KOPT-K1 (cell line): ENCODE measurements around the gene SLC25A40.
"Not testable (repeated sequence)": the region's sequence is repeated elsewhere in the genome, so short reads cannot be mapped to it uniquely, and the experiment has no call there.

Experiments
- H3K27ac ChIP-seq: fragments of 200-600 bp; sonication (generic); 2 replicates; pipeline ENCODE4 v1.5.1; 2016; ENCODE audit warnings: antibody characterized with exemption, mild to moderate bottlenecking, low read depth, low read length; ENCODE audit not compliant: poor library complexity, severe bottlenecking
- H3K36me3 ChIP-seq: fragments of 200-600 bp; sonication (generic); 2 replicates; pipeline ENCODE4 v1.5.1; 2017; ENCODE audit warnings: antibody characterized with exemption, mild to moderate bottlenecking, low read length, moderate library complexity; ENCODE audit not compliant: insufficient read depth
- H3K9me3 ChIP-seq: fragments of 200-600 bp; sonication (generic); 2 replicates; pipeline ENCODE4 v1.5.1; 2017; ENCODE audit warnings: antibody characterized with exemption, low read length, mild to moderate bottlenecking; ENCODE audit not compliant: insufficient read depth, poor library complexity, severe bottlenecking

SLC25A40 gene

GRCh38 chr7:87833130-87833529 lies 43.0 kb downstream of the SLC25A40 start:
- no peak overlapping the region for H3K27ac ChIP-seq
- H3K36me3 ChIP-seq: peaks cover 47% of the 10 kb centered on the region
- H3K9me3 ChIP-seq: no peaks in the 10 kb centered on the region

DNA sequence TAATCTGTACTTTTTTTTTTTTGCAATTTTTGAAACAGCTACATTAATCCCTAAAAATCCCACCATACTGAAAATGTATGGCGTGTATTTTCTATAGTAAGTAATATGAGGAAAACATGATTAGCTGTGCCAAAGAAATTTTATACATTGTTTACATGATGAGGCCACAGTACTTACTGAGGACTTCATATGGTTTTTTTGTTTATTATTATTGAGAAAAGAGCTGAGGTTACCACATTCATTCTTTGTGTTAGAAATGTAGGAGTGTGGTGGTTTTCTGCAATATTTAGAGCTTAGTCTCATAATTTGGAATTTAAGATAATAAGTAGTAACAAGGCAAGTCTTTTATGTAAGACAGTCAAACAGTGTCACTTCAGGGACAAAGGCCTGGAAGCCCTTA lies 45.1 kb downstream of the SLC25A40 start:
- Histone ChIP-seq H3K36me3 (peaks cover 38% of the 10 kb centered on the region), H3K27ac (no peak overlapping the region), H3K9me3 (peaks cover 7% of the 10 kb centered on the region)

DNA sequence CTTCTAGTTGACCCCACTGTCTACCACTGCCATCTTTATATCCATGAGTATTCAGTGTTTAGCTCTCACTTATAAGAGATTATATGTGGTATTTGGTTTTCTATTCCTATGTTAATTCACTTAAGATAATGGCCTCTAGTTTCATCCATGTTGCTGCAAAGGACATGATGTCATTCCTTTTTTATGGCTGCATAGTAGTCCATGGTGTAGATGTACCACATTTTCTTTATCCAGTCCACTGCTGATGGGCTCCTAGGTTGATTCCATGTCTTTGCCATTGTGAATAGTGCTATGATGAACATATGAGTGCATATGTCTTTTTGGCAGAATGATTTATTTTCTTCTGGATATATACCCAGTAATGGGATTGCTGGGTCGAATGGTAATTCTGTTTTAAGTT lies 47.8 kb downstream of the SLC25A40 start:
- not testable (repeated sequence) for H3K27ac ChIP-seq
- peaks cover 24% of the 10 kb centered on the region for H3K36me3 ChIP-seq
- peaks cover 31% of the 10 kb centered on the region for H3K9me3 ChIP-seq

- H3K9me3 ChIP-seq: peaks cover 31% of the 10 kb centered on the region
- H3K36me3 ChIP-seq, H3K27ac ChIP-seq: not testable (repeated sequence)
These were observed 50.8 kb downstream of the SLC25A40 start for GRCh38 chr7:87825369-87825768.

DNA sequence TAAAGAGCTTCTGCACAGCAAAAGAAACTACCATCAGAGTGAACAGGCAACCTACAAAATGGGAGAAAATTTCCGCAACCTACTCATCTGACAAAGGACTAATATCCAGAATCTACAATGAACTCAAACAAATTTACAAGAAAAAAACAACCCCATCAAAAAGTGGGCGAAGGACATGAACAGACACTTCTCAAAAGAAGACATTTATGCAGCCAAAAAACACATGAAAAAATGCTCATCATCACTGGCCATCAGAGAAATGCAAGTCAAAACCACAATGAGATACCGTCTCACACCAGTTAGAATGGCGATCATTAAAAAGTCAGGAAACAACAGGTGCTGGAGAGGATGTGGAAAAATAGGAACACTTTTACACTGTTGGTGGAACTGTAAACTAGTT lies 54.1 kb downstream of the SLC25A40 start:
- not testable (repeated sequence) for H3K27ac ChIP-seq, H3K36me3 ChIP-seq
- peaks cover 31% of the 10 kb centered on the region for H3K9me3 ChIP-seq

DNA sequence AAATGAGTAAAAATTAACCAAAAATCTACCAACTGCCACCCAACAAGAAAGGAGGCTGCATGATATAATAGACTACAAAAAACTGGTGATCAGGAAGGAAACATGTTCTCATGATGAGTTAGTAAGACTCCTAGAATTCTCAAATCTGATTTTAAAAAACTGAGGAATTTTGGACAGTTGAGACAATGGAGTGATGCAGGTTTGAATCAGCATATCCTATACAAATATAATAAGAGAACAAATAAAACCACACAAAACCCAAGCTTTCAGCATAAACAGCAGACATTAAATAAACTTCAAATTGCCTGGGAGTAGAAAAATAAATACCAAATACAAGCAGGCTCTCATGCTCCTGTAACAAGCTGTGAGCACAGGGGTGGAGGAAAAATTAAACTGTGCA lies 57.8 kb downstream of the SLC25A40 start:
- Histone ChIP-seq H3K27ac (no peak overlapping the region), H3K36me3 (no peaks in the 10 kb centered on the region), H3K9me3 (no peaks in the 10 kb centered on the region)

DNA sequence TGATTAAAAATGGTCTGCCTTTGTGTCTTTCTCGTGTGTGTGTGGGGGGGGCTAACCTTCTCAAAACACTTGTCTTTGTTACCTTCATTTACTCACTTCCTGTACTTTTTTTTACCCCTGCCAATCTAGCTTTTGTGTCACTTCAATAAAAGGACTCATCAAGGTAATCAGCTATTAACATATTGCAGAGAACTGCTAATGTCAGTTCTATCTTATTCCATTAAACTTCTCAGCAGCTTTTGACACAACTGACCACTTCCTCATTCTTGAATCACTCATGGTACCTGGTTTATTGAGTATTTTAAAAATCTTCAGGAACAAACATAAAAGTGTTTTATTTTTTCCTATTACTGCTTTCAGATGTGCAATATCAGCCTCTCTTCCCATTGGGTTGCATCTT lies 59.8 kb downstream of the SLC25A40 start:
- no peak overlapping the region for H3K27ac ChIP-seq
- H3K36me3 ChIP-seq: no peaks in the 10 kb centered on the region
- H3K9me3 ChIP-seq: no peaks in the 10 kb centered on the region

GRCh38 chr7:87810726-87811125 lies 65.4 kb downstream of the SLC25A40 start:
- Histone ChIP-seq H3K27ac (no peak overlapping the region), H3K36me3 (no peaks in the 10 kb centered on the region), H3K9me3 (no peaks in the 10 kb centered on the region)

DNA sequence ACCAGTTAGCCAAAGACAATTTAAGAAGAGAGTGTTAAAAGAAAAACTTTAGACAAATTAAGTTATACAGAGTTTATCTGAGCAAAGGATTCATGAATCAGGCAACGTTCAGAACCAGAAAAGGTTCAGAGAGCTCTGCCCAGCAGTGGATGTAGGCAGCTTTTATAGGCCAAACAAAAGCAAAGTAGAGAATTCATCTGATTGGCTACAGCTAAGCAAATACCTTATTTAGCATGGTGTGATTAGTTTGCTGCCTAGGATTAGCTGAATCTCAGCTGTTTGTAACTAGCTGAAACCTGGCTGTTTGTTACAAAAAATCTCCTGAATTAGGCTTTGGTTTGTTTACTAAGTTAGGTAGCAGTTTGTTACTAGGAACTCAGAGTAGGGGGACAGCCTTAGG lies 66.0 kb downstream of the SLC25A40 start:
- Histone ChIP-seq H3K9me3 (no peaks in the 10 kb centered on the region), H3K27ac (no peak overlapping the region), H3K36me3 (no peaks in the 10 kb centered on the region)

DNA sequence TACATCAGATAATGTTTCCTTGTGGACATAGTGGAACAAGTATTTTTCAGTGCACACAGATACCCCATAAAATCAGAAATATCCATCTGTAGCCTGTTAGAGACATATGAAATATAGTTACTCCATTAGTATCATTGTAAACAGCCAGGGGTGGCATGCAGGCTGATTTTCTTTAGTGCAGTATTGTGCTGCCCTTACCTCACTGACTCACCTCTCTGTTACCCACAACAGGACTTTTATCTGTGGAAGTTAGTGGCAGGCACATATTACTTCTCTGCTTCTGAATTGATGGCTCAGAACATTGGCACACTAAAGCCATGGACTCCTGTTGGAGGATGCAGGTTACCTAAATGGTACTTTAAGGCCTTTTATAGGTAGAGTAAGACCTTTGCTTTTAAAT lies 70.0 kb downstream of the SLC25A40 start:
- no peaks in the 10 kb centered on the region for H3K36me3 ChIP-seq
- no peaks in the 10 kb centered on the region for H3K9me3 ChIP-seq
- no peak overlapping the region for H3K27ac ChIP-seq

GRCh38 chr7:87797798-87798403 lies 78.3 kb downstream of the SLC25A40 start:
- no peaks in the 10 kb centered on the region for H3K36me3 ChIP-seq
- no peaks in the 10 kb centered on the region for H3K9me3 ChIP-seq
- no peak overlapping the region for H3K27ac ChIP-seq

GRCh38 chr7:87797395-87797794 lies 78.8 kb downstream of the SLC25A40 start:
- no peak overlapping the region for H3K27ac ChIP-seq
- H3K9me3 ChIP-seq: no peaks in the 10 kb centered on the region
- no peaks in the 10 kb centered on the region for H3K36me3 ChIP-seq

GRCh38 chr7:87785368-87785995 lies 90.7 kb downstream of the SLC25A40 start:
- Histone ChIP-seq H3K9me3 (no peaks in the 10 kb centered on the region), H3K27ac (no peak overlapping the region), H3K36me3 (no peaks in the 10 kb centered on the region)

GRCh38 chr7:87784424-87784823 lies 91.7 kb downstream of the SLC25A40 start:
- Histone ChIP-seq H3K27ac (no peak overlapping the region), H3K36me3 (no peaks in the 10 kb centered on the region), H3K9me3 (no peaks in the 10 kb centered on the region)
